Esophagus squamous epithelium (tissue), 5 donors: ENCODE data around the gene UGT2A3. TPM values are rescaled to one million over a fixed set of nuclear protein-coding genes. Genes with fewer than 3 reads are reported as not detected.

ENCODE experiments used
- DNase-seq: peaks from one replicate; lab custom pipeline; 2025; lab: John Stamatoyannopoulos, UW
- H3K27ac ChIP-seq, 4 donors: fragments of 200-600 bp; sonication (generic); one replicate each; pipeline ENCODE4 v1.5.1; 2016 to 2019; ENCODE audit warnings: mild to moderate bottlenecking in 1 of 4
- H3K27me3 ChIP-seq, 4 donors: fragments of 200-600 bp; sonication (generic); 1 replicate in 3 of 4; 2 replicates in 1 of 4; pipeline versions ENCODE4 v1.5.1 to v1.6.0; 2017 to 2021; ENCODE audit warnings: antibody characterized with exemption in 1 of 4
- H3K36me3 ChIP-seq, 3 donors: fragments of 200-600 bp; sonication (generic); one replicate each; pipeline ENCODE4 v1.5.1; 2016 to 2019
- H3K4me1 ChIP-seq, 3 donors: fragments of 200-600 bp; sonication (generic); one replicate each; pipeline ENCODE4 v1.5.1; 2017 to 2019
- H3K4me3 ChIP-seq, 4 donors: fragments of 200-600 bp; sonication (generic); 1 replicate in 3 of 4; 2 replicates in 1 of 4; pipeline ENCODE4 v1.5.1; 2016 to 2019; ENCODE audit warnings: mild to moderate bottlenecking in 2 of 4, moderate library complexity in 1 of 4
- H3K9me3 ChIP-seq, 3 donors: fragments of 200-600 bp; sonication (generic); one replicate each; pipeline ENCODE4 v1.5.1; 2016 to 2019
- POLR2A ChIP-seq, 4 donors: fragments of 450-650 bp; IDR thresholded peaks; one replicate each; pipeline ENCODE4 v1.6.1; 2017; ENCODE audit warnings: antibody characterized with exemption in 4 of 4, mild to moderate bottlenecking in 4 of 4, moderate library complexity in 3 of 4
- WGBS, 2 donors: methylation state at CpG; one replicate each; pipeline ENCODE4 v1.1.5; 2018; 5-methylcytosine and 5-hydroxymethylcytosine counted together
- intact Hi-C: fragments of 100-400 bp; cut with DNase I; formaldehyde crosslinking; loops from one replicate; pipeline ENCODE4 v1.15.0; 2022
- total RNA-seq, 4 donors: library from RNA; depleted of rRNA; stranded (reverse); fragments of >200 nt; gene quantifications; one replicate each; pipeline ENCODE4 v1.1.0, GENCODE V29; 2016
- TF ChIP-seq, protein P1 (sequence below), 6 experiments: fragments of 450-650 bp in 4 of 6; fragments of 200-600 bp in 2 of 6; sonication (generic) in 2 of 6; IDR thresholded peaks; one replicate each; pipeline ENCODE4 v1.5.1; 2016 to 2019; ENCODE audit warnings: antibody characterized with exemption in 6 of 6, mild to moderate bottlenecking in 4 of 6, moderate library complexity in 4 of 6
- donor health status: DM: yes; HTN: yes; CAD: no.

Gene UGT2A3
- total RNA-seq, 4 donors from 2014 or later = not detected

DNA sequence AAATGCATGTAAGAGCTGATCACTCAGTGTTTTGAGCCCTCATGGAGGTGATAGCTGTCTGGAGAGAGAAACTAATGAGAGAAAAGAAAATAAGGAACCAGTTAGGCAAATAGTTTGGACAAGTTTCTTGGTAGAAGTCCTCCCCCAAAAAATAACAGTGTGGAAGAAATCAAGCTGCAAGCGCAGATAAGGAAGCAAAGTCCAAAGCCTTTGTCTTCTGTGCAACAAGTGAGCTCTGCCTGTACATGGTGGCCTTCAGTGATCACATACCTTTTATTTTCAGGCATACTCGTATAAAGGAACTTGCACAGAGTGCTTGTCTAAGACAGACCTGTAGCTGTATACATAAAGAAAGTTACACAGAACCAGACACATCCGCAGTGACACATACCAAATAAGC lies 2.5 kb upstream of the UGT2A3 start:
- no peak overlapping the region for H3K4me3 ChIP-seq
- no peaks in the 10 kb centered on the region for H3K9me3 ChIP-seq
- peaks cover 0 to 6% (median 0%) of the 10 kb centered on the region in 3 donors for H3K4me1 ChIP-seq
- DNase-seq = no peak
- 71 to 80% methylated on average over 3 of the region's 3 CpGs for whole genome bisulfite sequencing, 2 donors
- no peak overlapping the region for H3K27ac ChIP-seq
- H3K36me3 ChIP-seq = no peaks in the 10 kb centered on the region
- no peak for TF ChIP-seq POLR2A (IDR thresholded peaks at IDR 0.05)
- TF ChIP-seq, protein P1, sequence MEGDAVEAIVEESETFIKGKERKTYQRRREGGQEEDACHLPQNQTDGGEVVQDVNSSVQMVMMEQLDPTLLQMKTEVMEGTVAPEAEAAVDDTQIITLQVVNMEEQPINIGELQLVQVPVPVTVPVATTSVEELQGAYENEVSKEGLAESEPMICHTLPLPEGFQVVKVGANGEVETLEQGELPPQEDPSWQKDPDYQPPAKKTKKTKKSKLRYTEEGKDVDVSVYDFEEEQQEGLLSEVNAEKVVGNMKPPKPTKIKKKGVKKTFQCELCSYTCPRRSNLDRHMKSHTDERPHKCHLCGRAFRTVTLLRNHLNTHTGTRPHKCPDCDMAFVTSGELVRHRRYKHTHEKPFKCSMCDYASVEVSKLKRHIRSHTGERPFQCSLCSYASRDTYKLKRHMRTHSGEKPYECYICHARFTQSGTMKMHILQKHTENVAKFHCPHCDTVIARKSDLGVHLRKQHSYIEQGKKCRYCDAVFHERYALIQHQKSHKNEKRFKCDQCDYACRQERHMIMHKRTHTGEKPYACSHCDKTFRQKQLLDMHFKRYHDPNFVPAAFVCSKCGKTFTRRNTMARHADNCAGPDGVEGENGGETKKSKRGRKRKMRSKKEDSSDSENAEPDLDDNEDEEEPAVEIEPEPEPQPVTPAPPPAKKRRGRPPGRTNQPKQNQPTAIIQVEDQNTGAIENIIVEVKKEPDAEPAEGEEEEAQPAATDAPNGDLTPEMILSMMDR (IDR thresholded peaks at IDR 0.05) = no peak
- H3K27me3 ChIP-seq = no peaks in the 10 kb centered on the region
- intact Hi-C loops = no loop called here

DNA sequence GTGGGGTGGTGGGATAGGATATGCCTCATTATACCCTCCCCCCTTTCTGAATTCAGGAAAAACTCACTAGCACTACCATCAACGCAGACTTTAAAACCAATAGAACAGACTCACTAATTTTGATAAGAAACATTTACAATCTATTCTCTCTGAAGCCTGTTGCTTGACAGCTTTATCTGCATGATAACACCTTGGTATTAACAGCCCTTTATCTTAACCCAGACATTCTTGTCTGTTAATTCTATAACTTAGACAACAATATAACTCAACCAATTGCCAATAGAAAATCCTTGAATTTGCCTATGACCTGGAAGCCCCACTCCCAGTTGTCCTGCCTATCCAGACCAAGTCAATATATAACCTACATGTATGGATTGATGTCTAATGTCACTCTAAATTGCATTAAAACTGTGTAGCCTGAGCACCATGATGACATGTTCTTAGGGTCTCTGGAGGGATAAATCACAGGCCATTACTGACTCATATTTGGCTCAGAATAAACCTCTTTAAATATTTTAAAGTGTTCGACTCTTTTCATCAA lies 1.5 kb upstream of the UGT2A3 start:
- WGBS, 2 donors = 52 to 59% methylated on average over 2 of the region's 2 CpGs
- Histone ChIP-seq H3K36me3 (no peaks in the 10 kb centered on the region), H3K9me3 (no peaks in the 10 kb centered on the region), H3K27me3 (no peaks in the 10 kb centered on the region), H3K27ac (no peak overlapping the region), H3K4me1 (peaks cover 0 to 6% (median 0%) of the 10 kb centered on the region in 3 donors), H3K4me3 (no peak overlapping the region)
- TF ChIP-seq POLR2A (IDR thresholded peaks at IDR 0.05) = no peak
- TF ChIP-seq, protein P1 (IDR thresholded peaks at IDR 0.05) = no peak
- intact Hi-C loops = no loop called here
- no peak for DNase-seq

DNA sequence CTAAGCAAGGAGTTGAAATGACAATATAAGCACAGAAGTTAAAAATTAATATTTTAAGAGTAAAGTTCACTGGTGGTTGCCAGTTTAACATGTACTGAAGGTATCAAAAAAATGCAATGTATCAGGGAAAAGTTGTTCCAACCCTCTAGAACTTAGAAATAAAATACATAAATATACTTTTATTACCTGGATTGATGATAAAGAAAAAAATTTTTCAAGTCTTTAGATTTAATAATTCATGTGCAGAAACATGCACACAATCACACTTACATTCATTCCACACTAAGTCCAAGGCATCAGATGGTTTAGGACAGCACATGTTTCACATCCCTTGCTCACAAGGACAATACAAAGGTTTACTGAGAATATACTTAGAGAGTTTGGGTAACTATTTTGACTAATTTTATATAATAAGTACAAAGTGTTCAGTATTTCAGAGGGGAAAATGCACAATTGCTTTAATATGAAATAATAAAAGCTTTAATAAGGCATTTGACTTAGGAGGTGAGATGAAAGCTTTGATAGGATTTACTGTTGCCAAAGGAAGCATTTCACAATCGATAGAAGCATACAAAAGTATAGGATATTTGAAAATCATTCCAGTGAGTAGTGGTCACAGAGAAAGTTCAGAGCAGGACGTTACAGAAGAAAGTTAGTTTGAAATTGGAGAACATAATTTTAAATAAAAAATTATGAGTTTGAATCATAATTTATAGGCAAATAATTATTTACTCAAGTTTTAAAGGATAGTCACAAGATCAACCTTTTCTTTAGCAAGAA lies 392 bp upstream of the UGT2A3 start:
- TF ChIP-seq POLR2A (IDR thresholded peaks at IDR 0.05) = no peak
- TF ChIP-seq, protein P1 (IDR thresholded peaks at IDR 0.05) = no peak
- intact Hi-C loops = no loop called here
- no peak for DNase-seq
- H3K4me1 ChIP-seq = peaks cover 0 to 6% (median 0%) of the 10 kb centered on the region in 3 donors
- no peaks in the 10 kb centered on the region for H3K36me3 ChIP-seq
- H3K27me3 ChIP-seq = no peaks in the 10 kb centered on the region
- no peak overlapping the region for H3K27ac ChIP-seq
- H3K9me3 ChIP-seq = no peaks in the 10 kb centered on the region
- no peak overlapping the region for H3K4me3 ChIP-seq
- WGBS, 2 donors = 31 to 56% methylated on average over 2 of the region's 2 CpGs

DNA sequence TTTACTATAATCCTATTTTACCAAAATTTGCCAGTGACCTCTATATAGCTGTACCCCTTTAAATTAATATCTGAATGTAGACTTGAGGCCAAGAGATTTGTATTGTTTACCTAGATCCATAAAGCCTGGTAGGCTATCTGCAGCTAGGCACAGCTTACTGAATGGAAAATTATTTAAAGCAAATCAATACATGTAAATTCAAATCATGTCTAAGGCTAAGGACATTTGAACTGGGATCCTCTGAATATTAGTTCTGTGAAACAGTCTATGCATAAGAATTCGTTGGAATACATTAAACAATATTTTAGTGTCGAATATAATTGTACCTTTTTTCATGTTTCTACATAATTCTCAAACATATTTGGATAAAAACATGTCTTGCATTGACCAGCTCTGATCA lies 1.6 kb downstream of the UGT2A3 start:
- Histone ChIP-seq H3K27me3 (no peaks in the 10 kb centered on the region), H3K36me3 (no peaks in the 10 kb centered on the region), H3K4me3 (no peak overlapping the region), H3K27ac (no peak overlapping the region), H3K9me3 (no peaks in the 10 kb centered on the region), H3K4me1 (peaks cover 0 to 6% (median 0%) of the 10 kb centered on the region in 3 donors)
- TF ChIP-seq, protein P1 (IDR thresholded peaks at IDR 0.05) = no peak
- TF ChIP-seq POLR2A (IDR thresholded peaks at IDR 0.05) = no peak
- no peak for DNase-seq
- intact Hi-C loops = no loop called here
- 62 to 78% methylated on average over 2 of the region's 2 CpGs for WGBS, 2 donors

DNA sequence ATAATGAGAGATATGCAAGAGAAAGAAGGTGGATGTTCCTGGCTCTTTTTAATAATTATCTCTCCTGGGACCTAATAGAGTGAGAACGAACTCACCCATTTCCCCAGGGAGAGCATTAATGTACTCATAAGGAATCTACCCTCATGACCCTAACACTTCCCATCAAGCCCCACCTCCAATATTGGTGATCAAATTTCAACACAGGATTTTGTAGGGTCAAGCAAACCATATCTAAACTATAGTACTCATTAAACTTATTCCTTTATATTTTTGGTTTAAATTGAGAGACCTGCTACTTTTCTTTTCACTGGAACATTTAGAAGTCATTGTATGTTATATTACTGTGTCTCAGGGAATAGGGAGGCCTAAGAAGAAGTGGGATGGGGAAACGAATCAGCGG lies 2.6 kb downstream of the UGT2A3 start:
- no peaks in the 10 kb centered on the region for H3K27me3 ChIP-seq
- intact Hi-C loops = no loop called here
- H3K9me3 ChIP-seq = no peaks in the 10 kb centered on the region
- H3K4me3 ChIP-seq = no peak overlapping the region
- H3K4me1 ChIP-seq = peaks cover 0 to 2% (median 0%) of the 10 kb centered on the region in 3 donors
- WGBS, 2 donors = 66 to 80% methylated on average over 3 of the region's 3 CpGs
- DNase-seq = no peak
- no peak overlapping the region for H3K27ac ChIP-seq
- no peaks in the 10 kb centered on the region for H3K36me3 ChIP-seq
- TF ChIP-seq POLR2A (IDR thresholded peaks at IDR 0.05) = no peak
- TF ChIP-seq, protein P1 (IDR thresholded peaks at IDR 0.05) = no peak
